ENCODE results near the gene TRIM2.

DNA sequence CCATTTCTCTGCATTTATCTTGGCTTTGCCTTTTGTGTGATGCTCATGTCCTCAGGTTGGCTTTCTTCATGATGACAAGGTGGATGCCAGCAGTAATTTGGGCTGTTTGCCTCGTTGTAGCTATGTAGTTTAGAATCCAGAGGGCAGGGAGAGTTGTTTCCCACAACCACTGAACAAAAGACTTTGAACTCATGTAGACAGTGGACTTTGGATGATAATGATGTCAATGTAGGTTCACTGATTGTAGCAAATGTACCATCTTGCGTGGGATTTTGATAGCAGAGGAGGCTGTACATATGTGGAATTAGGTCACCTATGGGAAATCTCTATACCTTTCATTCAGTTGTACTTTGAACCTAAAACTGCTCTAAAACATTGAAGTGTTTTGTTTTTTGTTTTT lies 181.5 kb downstream of the TRIM2 start:
- TF ChIP-seq, protein P1, sequence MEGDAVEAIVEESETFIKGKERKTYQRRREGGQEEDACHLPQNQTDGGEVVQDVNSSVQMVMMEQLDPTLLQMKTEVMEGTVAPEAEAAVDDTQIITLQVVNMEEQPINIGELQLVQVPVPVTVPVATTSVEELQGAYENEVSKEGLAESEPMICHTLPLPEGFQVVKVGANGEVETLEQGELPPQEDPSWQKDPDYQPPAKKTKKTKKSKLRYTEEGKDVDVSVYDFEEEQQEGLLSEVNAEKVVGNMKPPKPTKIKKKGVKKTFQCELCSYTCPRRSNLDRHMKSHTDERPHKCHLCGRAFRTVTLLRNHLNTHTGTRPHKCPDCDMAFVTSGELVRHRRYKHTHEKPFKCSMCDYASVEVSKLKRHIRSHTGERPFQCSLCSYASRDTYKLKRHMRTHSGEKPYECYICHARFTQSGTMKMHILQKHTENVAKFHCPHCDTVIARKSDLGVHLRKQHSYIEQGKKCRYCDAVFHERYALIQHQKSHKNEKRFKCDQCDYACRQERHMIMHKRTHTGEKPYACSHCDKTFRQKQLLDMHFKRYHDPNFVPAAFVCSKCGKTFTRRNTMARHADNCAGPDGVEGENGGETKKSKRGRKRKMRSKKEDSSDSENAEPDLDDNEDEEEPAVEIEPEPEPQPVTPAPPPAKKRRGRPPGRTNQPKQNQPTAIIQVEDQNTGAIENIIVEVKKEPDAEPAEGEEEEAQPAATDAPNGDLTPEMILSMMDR (IDR thresholded peaks at IDR 0.05) = no peak
- no peak for TF ChIP-seq POLR2A (IDR thresholded peaks at IDR 0.05)

Measured in body of pancreas (tissue), 4 donors.